Activated CD8-positive, alpha-beta memory T cell treated with anti-CD3 and anti-CD28 coated beads for 48 hours (primary cell): ENCODE data around the gene IKBKG.
"Not testable (repeated sequence)": the region's sequence is repeated elsewhere in the genome, so short reads cannot be mapped to it uniquely, and the experiment has no call there.

Source experiments
- DNase-seq, 3 experiments: peaks; one replicate each; pipeline ENCODE4 v3.0.0-alpha.2; 2020; ENCODE audit warnings: low read depth in 2 of 3, low spot score in 2 of 3

The IKBKG gene

GRCh38 chrX:154603438-154604430, 56.3 kb downstream of the IKBKG start:
- no peak for DNase-seq

- DNase-seq, result no peak
Measured at GRCh38 chrX:154605566-154605965, 58.1 kb downstream of the IKBKG start.

DNA sequence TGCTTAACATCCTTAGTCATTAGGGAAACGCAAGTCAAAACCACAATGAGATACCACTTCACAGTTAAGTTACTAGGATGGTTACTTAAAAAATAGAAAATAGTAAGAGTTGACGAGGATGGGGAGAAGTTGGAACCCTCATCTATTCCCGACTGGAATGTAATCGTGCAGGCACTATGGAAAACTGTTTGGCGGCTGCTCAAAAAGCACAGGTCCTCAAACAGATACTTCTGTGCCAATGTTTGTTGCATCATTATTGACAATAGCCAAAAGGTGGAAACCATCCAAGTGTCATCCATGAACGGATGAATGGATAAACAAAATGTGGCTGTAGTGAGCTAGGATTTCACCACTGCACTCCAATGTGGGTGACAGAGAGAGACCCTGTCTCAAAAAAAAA, 60.0 kb downstream of the IKBKG start:
- DNase-seq, result no peak

- DNase-seq, result not testable (repeated sequence)
Measured at GRCh38 chrX:154607976-154608375, 60.6 kb downstream of the IKBKG start.

DNA sequence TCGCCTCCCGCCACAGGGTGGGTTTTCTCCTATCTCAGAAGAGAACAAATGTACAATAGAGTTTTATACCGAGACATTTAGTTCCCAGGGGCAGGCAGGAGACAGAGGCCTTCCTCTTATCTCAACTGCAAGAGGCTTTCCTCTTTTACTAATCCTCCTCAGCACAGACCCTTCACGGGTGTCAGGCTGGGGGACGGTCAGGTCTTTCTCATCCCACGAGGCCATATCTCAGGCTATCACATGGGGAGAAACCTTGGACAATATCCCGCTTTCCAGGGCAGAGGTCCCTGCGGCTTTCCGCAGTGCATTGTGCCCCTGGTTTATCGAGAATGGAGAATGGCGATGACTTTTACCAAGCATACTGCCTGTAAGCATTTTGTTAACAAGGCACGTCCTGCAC, 61.4 kb downstream of the IKBKG start:
- DNase-seq, result not testable (repeated sequence)

GRCh38 chrX:154611146-154611545, 63.7 kb downstream of the IKBKG start:
- DNase-seq, result not testable (repeated sequence)

DNA sequence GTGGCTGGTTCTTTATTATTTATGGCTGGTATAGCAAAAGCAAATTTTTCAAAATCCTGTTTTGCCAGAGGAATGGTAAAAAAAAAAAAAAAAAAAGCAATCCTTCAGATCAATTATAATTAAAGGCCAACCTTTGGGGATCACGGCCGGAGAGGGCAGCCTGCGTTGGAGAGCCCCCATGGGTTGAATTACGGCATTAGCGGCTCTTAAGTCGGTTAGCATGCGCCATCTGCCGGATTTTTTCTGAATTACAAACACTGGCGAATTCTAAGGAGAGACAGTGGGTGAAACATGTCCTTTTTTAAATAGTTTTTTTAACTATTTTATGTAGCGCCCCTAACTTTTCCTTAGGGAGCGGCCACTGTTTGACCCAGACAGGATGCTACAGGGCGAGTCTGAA, 66.2 kb downstream of the IKBKG start:
- DNase-seq, result not testable (repeated sequence)
